ENCODE data around the gene ZRSR2. TPM values are rescaled to one million over a fixed set of nuclear protein-coding genes. Genes with fewer than 3 reads are reported as not detected.
"Not testable (repeated sequence)": the region's sequence is repeated elsewhere in the genome, so short reads cannot be mapped to it uniquely, and the experiment has no call there.

The ZRSR2 gene
- total RNA-seq, 2 experiments from 2014 or later = 16.5 to 17.2 TPM

- POLR2A ChIA-PET = no interaction called here
- H3K4me1 Mint-ChIP-seq = peaks cover 44% of the 10 kb centered on the region
- peaks cover 10% of the 10 kb centered on the region for H3K36me3 Mint-ChIP-seq (ENCODE audit: low read depth)
- H3K27ac Mint-ChIP-seq = peak overlapping the region; percentile 84
- no peaks in the 10 kb centered on the region for H3K27me3 Mint-ChIP-seq
- DNase-seq = peak; percentile 20
- H3K9me3 Mint-ChIP-seq = no peaks in the 10 kb centered on the region
- CTCF ChIA-PET = interaction anchor here (0.7 to 1.3 kb wide), 2 partner anchors 20 to 23 kb away, joined by 4 to 5 read pairs; partner anchors contain the start of gene CA5B
- no peak overlapping the region for H3K4me3 Mint-ChIP-seq
These were observed 32.1 kb upstream of the ZRSR2 start for GRCh38 chrX:15758140-15758539.

- POLR2A ChIA-PET; H3K27me3 Mint-ChIP-seq; DNase-seq; H3K36me3 Mint-ChIP-seq (ENCODE audit: low read depth); H3K4me3 Mint-ChIP-seq; H3K9me3 Mint-ChIP-seq: not testable (repeated sequence)
- CTCF ChIA-PET = interaction anchor here (1.3 kb wide), 1 partner anchor 31 kb away, joined by 4 read pairs; no protein-coding TSS in a partner anchor
- peaks cover 36% of the 10 kb centered on the region for H3K4me1 Mint-ChIP-seq
- H3K27ac Mint-ChIP-seq = peak overlapping the region; percentile 80
These were observed 30.4 kb upstream of the ZRSR2 start for GRCh38 chrX:15759886-15760285.

GRCh38 chrX:15761564-15762191, 28.6 kb upstream of the ZRSR2 start:
- peak; percentile 40 for DNase-seq

GRCh38 chrX:15769300-15769954, 20.9 kb upstream of the ZRSR2 start:
- H3K36me3 Mint-ChIP-seq (ENCODE audit: low read depth) = peaks cover 23% of the 10 kb centered on the region
- H3K4me1 Mint-ChIP-seq = peaks cover 12% of the 10 kb centered on the region
- no peaks in the 10 kb centered on the region for H3K9me3 Mint-ChIP-seq
- ChIA-PET CTCF (no interaction called here), POLR2A (no interaction called here)
- DNase-seq = no peak
- no peaks in the 10 kb centered on the region for H3K27me3 Mint-ChIP-seq
- no peak overlapping the region for H3K4me3 Mint-ChIP-seq
- no peak overlapping the region for H3K27ac Mint-ChIP-seq

More at GRCh38 chrX:15761564-15762191, 28.6 kb upstream of the ZRSR2 start:
- Mint-ChIP-seq H3K4me3 (no peak overlapping the region), H3K9me3 (no peaks in the 10 kb centered on the region), H3K27ac (no peak overlapping the region), H3K4me1 (peaks cover 30% of the 10 kb centered on the region), H3K27me3 (no peaks in the 10 kb centered on the region), H3K36me3 (ENCODE audit: low read depth) (peaks cover 5% of the 10 kb centered on the region)
- ChIA-PET POLR2A (no interaction called here), CTCF (no interaction called here)

- Mint-ChIP-seq H3K9me3 (no peaks in the 10 kb centered on the region), H3K36me3 (ENCODE audit: low read depth) (peaks cover 34% of the 10 kb centered on the region), H3K27me3 (no peaks in the 10 kb centered on the region), H3K27ac (peak overlapping the region; percentile 96), H3K4me1 (peaks cover 9% of the 10 kb centered on the region), H3K4me3 (peak overlapping the region; percentile 65)
- ChIA-PET CTCF (interaction anchor here (0.6 to 1.3 kb wide), 2 partner anchors 15 to 16 kb away, joined by 3 to 4 read pairs; no protein-coding TSS in a partner anchor), POLR2A (no interaction called here)
- peak; percentile 14 for DNase-seq
These were observed 8.2 kb upstream of the ZRSR2 start for GRCh38 chrX:15781961-15782699.

- DNase-seq = no peak
- Mint-ChIP-seq H3K4me3 (no peak overlapping the region), H3K27ac (no peak overlapping the region), H3K4me1 (peaks cover 15% of the 10 kb centered on the region), H3K27me3 (no peaks in the 10 kb centered on the region), H3K36me3 (ENCODE audit: low read depth) (peaks cover 23% of the 10 kb centered on the region), H3K9me3 (no peaks in the 10 kb centered on the region)
- ChIA-PET POLR2A (no interaction called here), CTCF (no interaction called here)
These were observed 5.0 kb upstream of the ZRSR2 start for GRCh38 chrX:15785176-15785750.

- peaks cover 19% of the 10 kb centered on the region for H3K36me3 Mint-ChIP-seq (ENCODE audit: low read depth)
- ChIA-PET POLR2A (no interaction called here), CTCF (no interaction called here)
- no peaks in the 10 kb centered on the region for H3K9me3 Mint-ChIP-seq
- no peaks in the 10 kb centered on the region for H3K27me3 Mint-ChIP-seq
- H3K27ac Mint-ChIP-seq = no peak overlapping the region
- peaks cover 12% of the 10 kb centered on the region for H3K4me1 Mint-ChIP-seq
- H3K4me3 Mint-ChIP-seq = no peak overlapping the region
- no peak for DNase-seq
These were observed 3.4 kb upstream of the ZRSR2 start for GRCh38 chrX:15786915-15787314.

GRCh38 chrX:15790769-15791290, 546 bp downstream of the ZRSR2 start:
- no peak overlapping the region for H3K4me3 Mint-ChIP-seq
- no peak overlapping the region for H3K27ac Mint-ChIP-seq
- no peaks in the 10 kb centered on the region for H3K27me3 Mint-ChIP-seq
- peaks cover 9% of the 10 kb centered on the region for H3K36me3 Mint-ChIP-seq (ENCODE audit: low read depth)
- ChIA-PET POLR2A (no interaction called here), CTCF (interaction anchor here (0.8 to 1.7 kb wide), 3 partner anchors 15 to 31 kb away, joined by 3 to 6 read pairs (median 4); no protein-coding TSS in a partner anchor)
- H3K9me3 Mint-ChIP-seq = no peaks in the 10 kb centered on the region
- no peak for DNase-seq
- peaks cover 31% of the 10 kb centered on the region for H3K4me1 Mint-ChIP-seq

GRCh38 chrX:15797707-15798106, 7.4 kb downstream of the ZRSR2 start:
- Mint-ChIP-seq H3K4me1 (peaks cover 35% of the 10 kb centered on the region), H3K4me3 (no peak overlapping the region)
- POLR2A ChIA-PET = no interaction called here

GRCh38 chrX:15804563-15804962, 14.3 kb downstream of the ZRSR2 start:
- no peak overlapping the region for H3K4me3 Mint-ChIP-seq
- no peak for DNase-seq
- POLR2A ChIA-PET = no interaction called here
- H3K27me3 Mint-ChIP-seq = no peaks in the 10 kb centered on the region
- CTCF ChIA-PET = interaction anchor here (0.7 to 1.0 kb wide), 3 partner anchors 9 to 1013 kb away, joined by 3 read pairs; no protein-coding TSS in a partner anchor
- peaks cover 2% of the 10 kb centered on the region for H3K4me1 Mint-ChIP-seq
- H3K36me3 Mint-ChIP-seq (ENCODE audit: low read depth) = peaks cover 22% of the 10 kb centered on the region
- H3K9me3 Mint-ChIP-seq = no peaks in the 10 kb centered on the region
- no peak overlapping the region for H3K27ac Mint-ChIP-seq

More at GRCh38 chrX:15797707-15798106, 7.4 kb downstream of the ZRSR2 start:
- DNase-seq = no peak
- peaks cover 19% of the 10 kb centered on the region for H3K36me3 Mint-ChIP-seq (ENCODE audit: low read depth)
- no peaks in the 10 kb centered on the region for H3K9me3 Mint-ChIP-seq
- H3K27ac Mint-ChIP-seq = no peak overlapping the region
- CTCF ChIA-PET = no interaction called here
- H3K27me3 Mint-ChIP-seq = no peaks in the 10 kb centered on the region

- no peak overlapping the region for H3K4me3 Mint-ChIP-seq
- DNase-seq = no peak
- H3K4me1 Mint-ChIP-seq = peaks cover 7% of the 10 kb centered on the region
- CTCF ChIA-PET = interaction anchor here (0.9 to 1.2 kb wide), 2 partner anchors 8 to 60 kb away, joined by 3 to 4 read pairs; no protein-coding TSS in a partner anchor
- POLR2A ChIA-PET = no interaction called here
- H3K9me3 Mint-ChIP-seq = no peaks in the 10 kb centered on the region
- no peaks in the 10 kb centered on the region for H3K27me3 Mint-ChIP-seq
- peaks cover 31% of the 10 kb centered on the region for H3K36me3 Mint-ChIP-seq (ENCODE audit: low read depth)
- H3K27ac Mint-ChIP-seq = no peak overlapping the region
These were observed 18.0 kb downstream of the ZRSR2 start for GRCh38 chrX:15808254-15808653.

GRCh38 chrX:15812192-15812938, 22.1 kb downstream of the ZRSR2 start:
- Mint-ChIP-seq H3K27me3 (no peaks in the 10 kb centered on the region), H3K27ac (no peak overlapping the region), H3K4me1 (peaks cover 37% of the 10 kb centered on the region), H3K9me3 (no peaks in the 10 kb centered on the region), H3K4me3 (no peak overlapping the region), H3K36me3 (ENCODE audit: low read depth) (peaks cover 31% of the 10 kb centered on the region)
- ChIA-PET POLR2A (no interaction called here), CTCF (interaction anchor here (1.4 kb wide), 1 partner anchor 43 kb away, joined by 3 read pairs; no protein-coding TSS in a partner anchor)
- no peak for DNase-seq
